ENCODE data around the gene TRIM67. TPM values are rescaled to one million over a fixed set of nuclear protein-coding genes. Genes with fewer than 3 reads are reported as not detected.

Gene TRIM67
- total RNA-seq, 1 experiment from 2014 or later = not detected

DNA sequence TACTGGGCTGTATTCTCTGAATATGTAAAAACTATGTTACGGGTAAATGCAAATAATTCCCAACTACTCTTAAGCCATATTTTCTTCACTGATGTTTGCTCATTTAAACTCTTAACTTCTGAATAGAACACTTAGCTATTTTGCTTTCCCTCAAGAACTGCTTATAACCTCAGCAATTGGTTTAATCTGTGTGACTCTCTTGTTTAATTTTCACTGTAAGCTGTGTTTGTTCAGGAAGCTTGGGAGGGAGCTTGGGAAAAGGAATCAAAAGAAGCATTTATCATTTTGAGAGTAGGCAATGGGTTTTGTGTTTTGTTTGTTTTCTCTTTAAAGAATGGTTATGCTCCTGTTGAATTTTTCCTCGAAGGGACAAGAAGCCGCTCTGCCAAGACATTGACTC lies 103.5 kb downstream of the TRIM67 start (continued):
- TF ChIP-seq, protein P1, sequence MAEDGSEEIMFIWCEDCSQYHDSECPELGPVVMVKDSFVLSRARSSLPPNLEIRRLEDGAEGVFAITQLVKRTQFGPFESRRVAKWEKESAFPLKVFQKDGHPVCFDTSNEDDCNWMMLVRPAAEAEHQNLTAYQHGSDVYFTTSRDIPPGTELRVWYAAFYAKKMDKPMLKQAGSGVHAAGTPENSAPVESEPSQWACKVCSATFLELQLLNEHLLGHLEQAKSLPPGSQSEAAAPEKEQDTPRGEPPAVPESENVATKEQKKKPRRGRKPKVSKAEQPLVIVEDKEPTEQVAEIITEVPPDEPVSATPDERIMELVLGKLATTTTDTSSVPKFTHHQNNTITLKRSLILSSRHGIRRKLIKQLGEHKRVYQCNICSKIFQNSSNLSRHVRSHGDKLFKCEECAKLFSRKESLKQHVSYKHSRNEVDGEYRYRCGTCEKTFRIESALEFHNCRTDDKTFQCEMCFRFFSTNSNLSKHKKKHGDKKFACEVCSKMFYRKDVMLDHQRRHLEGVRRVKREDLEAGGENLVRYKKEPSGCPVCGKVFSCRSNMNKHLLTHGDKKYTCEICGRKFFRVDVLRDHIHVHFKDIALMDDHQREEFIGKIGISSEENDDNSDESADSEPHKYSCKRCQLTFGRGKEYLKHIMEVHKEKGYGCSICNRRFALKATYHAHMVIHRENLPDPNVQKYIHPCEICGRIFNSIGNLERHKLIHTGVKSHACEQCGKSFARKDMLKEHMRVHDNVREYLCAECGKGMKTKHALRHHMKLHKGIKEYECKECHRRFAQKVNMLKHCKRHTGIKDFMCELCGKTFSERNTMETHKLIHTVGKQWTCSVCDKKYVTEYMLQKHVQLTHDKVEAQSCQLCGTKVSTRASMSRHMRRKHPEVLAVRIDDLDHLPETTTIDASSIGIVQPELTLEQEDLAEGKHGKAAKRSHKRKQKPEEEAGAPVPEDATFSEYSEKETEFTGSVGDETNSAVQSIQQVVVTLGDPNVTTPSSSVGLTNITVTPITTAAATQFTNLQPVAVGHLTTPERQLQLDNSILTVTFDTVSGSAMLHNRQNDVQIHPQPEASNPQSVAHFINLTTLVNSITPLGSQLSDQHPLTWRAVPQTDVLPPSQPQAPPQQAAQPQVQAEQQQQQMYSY (CRISPR knock-in tag; IDR thresholded peaks at IDR 0.05) = no peak
- TF ChIP-seq ZNF671 (CRISPR knock-in tag; IDR thresholded peaks at IDR 0.05) (no peak), IRF2 (CRISPR knock-in tag; IDR thresholded peaks at IDR 0.05; ENCODE audit: borderline replicate concordance, low read depth) (no peak), MXD4 (CRISPR knock-in tag; IDR thresholded peaks at IDR 0.05; ENCODE audit: borderline replicate concordance) (no peak), TCF7 (CRISPR knock-in tag; IDR thresholded peaks at IDR 0.05; ENCODE audit: low read depth) (no peak), NFYB (CRISPR knock-in tag; conservative IDR thresholded peaks at IDR 0.05; ENCODE audit: low read depth) (no peak), CREM (CRISPR knock-in tag; IDR thresholded peaks at IDR 0.05) (no peak)
- TF ChIP-seq, protein P2, sequence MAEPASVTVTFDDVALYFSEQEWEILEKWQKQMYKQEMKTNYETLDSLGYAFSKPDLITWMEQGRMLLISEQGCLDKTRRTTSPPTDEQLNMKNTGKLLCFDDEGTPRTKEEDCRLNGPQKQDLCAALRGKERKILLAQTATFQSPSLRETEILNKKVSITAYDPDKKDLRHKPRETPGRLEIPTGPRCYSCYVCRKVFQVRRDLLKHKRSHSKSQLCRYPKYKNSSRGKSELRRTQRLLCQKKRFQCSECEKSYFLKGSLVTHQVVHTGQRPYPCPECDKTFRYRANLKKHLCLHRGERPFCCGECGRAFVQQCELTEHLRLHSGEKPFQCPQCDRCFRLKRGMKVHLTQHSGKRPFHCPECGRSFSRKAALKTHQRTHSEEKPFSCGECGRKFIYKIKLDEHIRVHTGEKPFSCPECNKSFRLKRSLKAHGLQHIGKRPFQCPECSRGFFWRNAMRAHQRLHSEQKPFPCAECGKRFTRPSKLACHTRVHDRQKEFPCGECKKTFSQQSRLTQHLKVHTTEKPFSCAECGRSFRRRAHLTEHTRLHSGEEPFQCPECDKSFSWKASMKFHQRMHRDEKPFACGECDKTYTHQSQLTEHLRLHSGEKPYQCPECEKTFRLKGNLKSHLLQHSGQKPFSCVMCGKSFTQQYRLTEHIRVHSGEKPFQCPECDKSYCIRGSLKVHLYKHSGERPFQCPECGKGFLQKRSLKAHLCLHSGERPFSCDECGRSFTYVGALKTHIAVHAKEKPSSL (CRISPR knock-in tag; conservative IDR thresholded peaks at IDR 0.05) = no peak
- TF ChIP-seq, protein P3, sequence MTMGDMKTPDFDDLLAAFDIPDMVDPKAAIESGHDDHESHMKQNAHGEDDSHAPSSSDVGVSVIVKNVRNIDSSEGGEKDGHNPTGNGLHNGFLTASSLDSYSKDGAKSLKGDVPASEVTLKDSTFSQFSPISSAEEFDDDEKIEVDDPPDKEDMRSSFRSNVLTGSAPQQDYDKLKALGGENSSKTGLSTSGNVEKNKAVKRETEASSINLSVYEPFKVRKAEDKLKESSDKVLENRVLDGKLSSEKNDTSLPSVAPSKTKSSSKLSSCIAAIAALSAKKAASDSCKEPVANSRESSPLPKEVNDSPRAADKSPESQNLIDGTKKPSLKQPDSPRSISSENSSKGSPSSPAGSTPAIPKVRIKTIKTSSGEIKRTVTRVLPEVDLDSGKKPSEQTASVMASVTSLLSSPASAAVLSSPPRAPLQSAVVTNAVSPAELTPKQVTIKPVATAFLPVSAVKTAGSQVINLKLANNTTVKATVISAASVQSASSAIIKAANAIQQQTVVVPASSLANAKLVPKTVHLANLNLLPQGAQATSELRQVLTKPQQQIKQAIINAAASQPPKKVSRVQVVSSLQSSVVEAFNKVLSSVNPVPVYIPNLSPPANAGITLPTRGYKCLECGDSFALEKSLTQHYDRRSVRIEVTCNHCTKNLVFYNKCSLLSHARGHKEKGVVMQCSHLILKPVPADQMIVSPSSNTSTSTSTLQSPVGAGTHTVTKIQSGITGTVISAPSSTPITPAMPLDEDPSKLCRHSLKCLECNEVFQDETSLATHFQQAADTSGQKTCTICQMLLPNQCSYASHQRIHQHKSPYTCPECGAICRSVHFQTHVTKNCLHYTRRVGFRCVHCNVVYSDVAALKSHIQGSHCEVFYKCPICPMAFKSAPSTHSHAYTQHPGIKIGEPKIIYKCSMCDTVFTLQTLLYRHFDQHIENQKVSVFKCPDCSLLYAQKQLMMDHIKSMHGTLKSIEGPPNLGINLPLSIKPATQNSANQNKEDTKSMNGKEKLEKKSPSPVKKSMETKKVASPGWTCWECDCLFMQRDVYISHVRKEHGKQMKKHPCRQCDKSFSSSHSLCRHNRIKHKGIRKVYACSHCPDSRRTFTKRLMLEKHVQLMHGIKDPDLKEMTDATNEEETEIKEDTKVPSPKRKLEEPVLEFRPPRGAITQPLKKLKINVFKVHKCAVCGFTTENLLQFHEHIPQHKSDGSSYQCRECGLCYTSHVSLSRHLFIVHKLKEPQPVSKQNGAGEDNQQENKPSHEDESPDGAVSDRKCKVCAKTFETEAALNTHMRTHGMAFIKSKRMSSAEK (CRISPR knock-in tag; IDR thresholded peaks at IDR 0.05; ENCODE audit: borderline replicate concordance) = no peak

DNA sequence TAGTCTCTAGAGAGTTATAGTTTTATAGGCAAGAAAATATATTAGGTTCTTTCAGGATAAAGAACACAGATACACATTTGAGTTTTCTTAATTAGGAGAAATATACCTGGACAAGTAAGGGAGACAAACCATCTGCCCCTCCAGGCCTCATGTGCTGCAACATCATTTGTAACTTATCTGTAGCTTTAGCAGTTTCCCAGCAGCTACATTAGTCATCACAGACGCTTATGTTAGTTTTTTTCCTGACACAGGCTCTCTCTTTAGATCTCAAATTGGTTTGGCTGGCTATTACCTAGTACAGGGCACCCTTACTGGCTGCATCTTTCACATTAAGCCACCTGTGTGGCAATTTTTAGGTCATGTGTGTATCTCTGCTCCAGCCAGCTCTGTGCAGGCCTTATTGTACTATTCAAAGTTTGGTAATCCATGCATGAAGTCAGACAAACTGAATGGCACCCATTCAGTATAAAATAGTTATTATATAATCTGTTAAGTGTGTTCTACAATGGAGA lies 105.0 kb downstream of the TRIM67 start:
- CTCF ChIA-PET = no interaction called here
- POLR2A ChIA-PET = no interaction called here
- no peaks in the 10 kb centered on the region for H3K27me3 Mint-ChIP-seq (ENCODE audit: low read depth)
- no peak overlapping the region for H3K4me3 Mint-ChIP-seq
- DNase-seq (ENCODE audit: low spot score) = no peak
- H3K4me1 Mint-ChIP-seq = no peaks in the 10 kb centered on the region
- H3K9me3 Mint-ChIP-seq = no peaks in the 10 kb centered on the region
- ATAC-seq = no peak
- H3K27ac Mint-ChIP-seq = no peak overlapping the region
- peaks cover 33% of the 10 kb centered on the region for H3K36me3 Mint-ChIP-seq
- TF ChIP-seq NFATC4 (CRISPR knock-in tag; IDR thresholded peaks at IDR 0.05) (no peak), SMAD3 (CRISPR knock-in tag; IDR thresholded peaks at IDR 0.05; ENCODE audit: borderline replicate concordance) (no peak), CREM (CRISPR knock-in tag; IDR thresholded peaks at IDR 0.05) (no peak), ETV6 (CRISPR knock-in tag; IDR thresholded peaks at IDR 0.05) (no peak), ZNF416 (CRISPR knock-in tag; IDR thresholded peaks at IDR 0.05) (no peak), KAT7 (CRISPR knock-in tag; IDR thresholded peaks at IDR 0.05; ENCODE audit: borderline replicate concordance) (no peak), FOXK1 (CRISPR knock-in tag; IDR thresholded peaks at IDR 0.05) (no peak), ATF1 (CRISPR knock-in tag; IDR thresholded peaks at IDR 0.05) (no peak), CBFB (CRISPR knock-in tag; IDR thresholded peaks at IDR 0.05; ENCODE audit: low read depth) (no peak), FOXJ3 (CRISPR knock-in tag; IDR thresholded peaks at IDR 0.05; ENCODE audit: borderline replicate concordance) (no peak), ZBTB21 (CRISPR knock-in tag; IDR thresholded peaks at IDR 0.05; ENCODE audit: borderline replicate concordance) (no peak), GRHL2 (CRISPR knock-in tag; IDR thresholded peaks at IDR 0.05; ENCODE audit: insufficient replicate concordance, severe bottlenecking) (no peak), JAZF1 (CRISPR knock-in tag; IDR thresholded peaks at IDR 0.05) (no peak)
- TF ChIP-seq, protein P4, sequence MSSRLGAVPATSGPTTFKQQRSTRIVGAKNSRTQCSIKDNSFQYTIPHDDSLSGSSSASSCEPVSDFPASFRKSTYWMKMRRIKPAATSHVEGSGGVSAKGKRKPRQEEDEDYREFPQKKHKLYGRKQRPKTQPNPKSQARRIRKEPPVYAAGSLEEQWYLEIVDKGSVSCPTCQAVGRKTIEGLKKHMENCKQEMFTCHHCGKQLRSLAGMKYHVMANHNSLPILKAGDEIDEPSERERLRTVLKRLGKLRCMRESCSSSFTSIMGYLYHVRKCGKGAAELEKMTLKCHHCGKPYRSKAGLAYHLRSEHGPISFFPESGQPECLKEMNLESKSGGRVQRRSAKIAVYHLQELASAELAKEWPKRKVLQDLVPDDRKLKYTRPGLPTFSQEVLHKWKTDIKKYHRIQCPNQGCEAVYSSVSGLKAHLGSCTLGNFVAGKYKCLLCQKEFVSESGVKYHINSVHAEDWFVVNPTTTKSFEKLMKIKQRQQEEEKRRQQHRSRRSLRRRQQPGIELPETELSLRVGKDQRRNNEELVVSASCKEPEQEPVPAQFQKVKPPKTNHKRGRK (CRISPR knock-in tag; IDR thresholded peaks at IDR 0.05; ENCODE audit: borderline replicate concordance) = no peak
- TF ChIP-seq, protein P5, sequence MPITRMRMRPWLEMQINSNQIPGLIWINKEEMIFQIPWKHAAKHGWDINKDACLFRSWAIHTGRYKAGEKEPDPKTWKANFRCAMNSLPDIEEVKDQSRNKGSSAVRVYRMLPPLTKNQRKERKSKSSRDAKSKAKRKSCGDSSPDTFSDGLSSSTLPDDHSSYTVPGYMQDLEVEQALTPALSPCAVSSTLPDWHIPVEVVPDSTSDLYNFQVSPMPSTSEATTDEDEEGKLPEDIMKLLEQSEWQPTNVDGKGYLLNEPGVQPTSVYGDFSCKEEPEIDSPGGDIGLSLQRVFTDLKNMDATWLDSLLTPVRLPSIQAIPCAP (CRISPR knock-in tag; IDR thresholded peaks at IDR 0.05) = no peak
- TF ChIP-seq, protein P6, sequence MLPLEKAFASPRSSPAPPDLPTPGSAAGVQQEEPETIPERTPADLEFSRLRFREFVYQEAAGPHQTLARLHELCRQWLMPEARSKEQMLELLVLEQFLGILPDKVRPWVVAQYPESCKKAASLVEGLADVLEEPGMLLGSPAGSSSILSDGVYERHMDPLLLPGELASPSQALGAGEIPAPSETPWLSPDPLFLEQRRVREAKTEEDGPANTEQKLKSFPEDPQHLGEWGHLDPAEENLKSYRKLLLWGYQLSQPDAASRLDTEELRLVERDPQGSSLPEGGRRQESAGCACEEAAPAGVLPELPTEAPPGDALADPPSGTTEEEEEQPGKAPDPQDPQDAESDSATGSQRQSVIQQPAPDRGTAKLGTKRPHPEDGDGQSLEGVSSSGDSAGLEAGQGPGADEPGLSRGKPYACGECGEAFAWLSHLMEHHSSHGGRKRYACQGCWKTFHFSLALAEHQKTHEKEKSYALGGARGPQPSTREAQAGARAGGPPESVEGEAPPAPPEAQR (CRISPR knock-in tag; IDR thresholded peaks at IDR 0.05) = no peak
